ENCODE measurements around the gene PHOSPHO1.
"Not testable (repeated sequence)": the region's sequence is repeated elsewhere in the genome, so short reads cannot be mapped to it uniquely, and the experiment has no call there.

Gene PHOSPHO1

GRCh38 chr17:49230636-49231562 lies at the start of gene PHOSPHO1:
Gene PHOSPHO1, minus strand, starts transcription at chr17:49230787. Its CDS starts 4,096 bp downstream, at chr17:49226691.
- DNase-seq, result peak; percentile 79

GRCh38 chr17:49280061-49280460 lies 49.5 kb upstream of the PHOSPHO1 start:
- no peak for DNase-seq

GRCh38 chr17:49279263-49280015 lies 48.9 kb upstream of the PHOSPHO1 start:
- DNase-seq, result not testable (repeated sequence)

GRCh38 chr17:49278076-49278475 lies 47.5 kb upstream of the PHOSPHO1 start:
- no peak for DNase-seq

- no peak for DNase-seq
These were observed 47.1 kb upstream of the PHOSPHO1 start for GRCh38 chr17:49277638-49278037.

- not testable (repeated sequence) for DNase-seq
These were observed 45.4 kb upstream of the PHOSPHO1 start for GRCh38 chr17:49275981-49276380.

- no peak for DNase-seq
These were observed 38.8 kb upstream of the PHOSPHO1 start for GRCh38 chr17:49269356-49269755.

GRCh38 chr17:49267912-49268311 lies 37.3 kb upstream of the PHOSPHO1 start:
- DNase-seq, result no peak

- no peak for DNase-seq
These were observed 35.6 kb upstream of the PHOSPHO1 start for GRCh38 chr17:49266233-49266632.

- not testable (repeated sequence) for DNase-seq
These were observed 31.0 kb upstream of the PHOSPHO1 start for GRCh38 chr17:49261540-49261939.

GRCh38 chr17:49260817-49261291 lies 30.3 kb upstream of the PHOSPHO1 start:
- DNase-seq, result no peak

- DNase-seq, result peak; percentile 83
These were observed 29.6 kb upstream of the PHOSPHO1 start for GRCh38 chr17:49260011-49260816.

GRCh38 chr17:49259663-49260010 lies 29.1 kb upstream of the PHOSPHO1 start:
- DNase-seq, result no peak

- no peak for DNase-seq
These were observed 27.8 kb upstream of the PHOSPHO1 start for GRCh38 chr17:49258394-49258793.

- no peak for DNase-seq
These were observed 24.5 kb upstream of the PHOSPHO1 start for GRCh38 chr17:49255125-49255524.

- no peak for DNase-seq
These were observed 23.5 kb upstream of the PHOSPHO1 start for GRCh38 chr17:49254066-49254465.

- DNase-seq, result no peak
These were observed 21.6 kb upstream of the PHOSPHO1 start for GRCh38 chr17:49252148-49252695.

GRCh38 chr17:49249890-49250522 lies 19.4 kb upstream of the PHOSPHO1 start:
- DNase-seq, result no peak

GRCh38 chr17:49249292-49249794 lies 18.8 kb upstream of the PHOSPHO1 start:
- no peak for DNase-seq

GRCh38 chr17:49247944-49248343 lies 17.4 kb upstream of the PHOSPHO1 start:
- DNase-seq, result no peak

GRCh38 chr17:49244839-49245238 lies 14.3 kb upstream of the PHOSPHO1 start:
- DNase-seq, result no peak

GRCh38 chr17:49242813-49243212 lies 12.2 kb upstream of the PHOSPHO1 start:
- no peak for DNase-seq
